Ectodermal cell (in vitro differentiated cells): Measurements from ENCODE around the gene SORCS2.

ENCODE experiments used
- H3K27ac ChIP-seq: 2 replicates; pipeline ENCODE4 v1.7.0; 2013; ENCODE audit warnings: mild to moderate bottlenecking, low read depth, low read length; ENCODE audit not compliant: insufficient read depth, poor library complexity, severe bottlenecking
- H3K27me3 ChIP-seq: 2 replicates; pipeline ENCODE4 v1.7.0; 2013; ENCODE audit warnings: mild to moderate bottlenecking, low read length; ENCODE audit not compliant: insufficient read depth, control insufficient read depth, poor library complexity, severe bottlenecking
- H3K36me3 ChIP-seq: one replicate; pipeline ENCODE4 v1.7.0; 2013; ENCODE audit warnings: low read length; ENCODE audit not compliant: control insufficient read depth, insufficient read depth
- H3K4me1 ChIP-seq: one replicate; pipeline ENCODE4 v1.7.0; 2013; ENCODE audit warnings: low read length; ENCODE audit not compliant: control insufficient read depth, insufficient read depth
- H3K4me3 ChIP-seq: 2 replicates; pipeline ENCODE4 v1.7.0; 2013; ENCODE audit warnings: low read depth, low read length, control low read depth; ENCODE audit not compliant: insufficient read depth
- H3K9me3 ChIP-seq: 2 replicates; pipeline ENCODE4 v1.7.0; 2013; ENCODE audit warnings: mild to moderate bottlenecking, low read length, moderate library complexity; ENCODE audit not compliant: control insufficient read depth
- WGBS, 2 experiments: methylation state at CpG; one replicate each; pipeline ENCODE4 v1.1.7; 2013; ENCODE audit warnings: missing lambda C conversion rate in 2 of 2; 5-methylcytosine and 5-hydroxymethylcytosine counted together

Gene SORCS2

DNA sequence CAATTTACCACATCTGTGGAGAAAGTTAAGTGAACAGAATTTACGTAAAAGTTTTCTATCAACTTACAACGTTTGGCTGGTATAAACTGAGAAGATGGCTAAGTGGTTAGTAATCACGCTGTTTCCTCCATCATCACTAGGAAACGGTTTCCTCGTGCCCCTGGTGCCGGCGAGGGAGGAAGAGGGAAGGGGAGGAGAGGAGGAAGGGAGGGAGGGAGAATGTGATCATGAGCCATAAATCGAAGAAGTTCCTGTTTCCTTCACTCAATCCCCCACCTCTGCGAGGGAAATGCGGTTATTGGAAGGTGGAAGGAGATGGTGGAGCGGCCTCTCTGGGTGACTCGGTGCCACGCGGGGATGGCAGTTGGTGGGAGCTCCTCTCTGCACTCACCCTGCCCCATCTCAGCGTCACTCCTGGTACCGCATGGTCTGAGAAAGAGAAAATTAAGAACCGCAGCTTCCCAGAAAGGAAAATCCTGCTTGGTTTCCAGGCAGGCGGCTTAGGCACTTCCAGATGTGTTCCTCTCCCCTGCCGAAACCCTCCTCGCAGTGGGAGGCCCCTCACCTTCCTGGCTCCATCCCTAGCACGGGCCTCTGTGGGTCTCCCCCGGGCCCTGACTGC is 530.5 kb downstream of the SORCS2 start:
- Histone ChIP-seq H3K9me3 (no peaks in the 10 kb centered on the region), H3K27me3 (peaks cover 19% of the 10 kb centered on the region), H3K36me3 (no peaks in the 10 kb centered on the region), H3K27ac (no peak overlapping the region), H3K4me1 (peaks cover 5% of the 10 kb centered on the region), H3K4me3 (no peak overlapping the region)
- 86% methylated on average over 22 of the region's 22 CpGs for WGBS, 2 experiments

DNA sequence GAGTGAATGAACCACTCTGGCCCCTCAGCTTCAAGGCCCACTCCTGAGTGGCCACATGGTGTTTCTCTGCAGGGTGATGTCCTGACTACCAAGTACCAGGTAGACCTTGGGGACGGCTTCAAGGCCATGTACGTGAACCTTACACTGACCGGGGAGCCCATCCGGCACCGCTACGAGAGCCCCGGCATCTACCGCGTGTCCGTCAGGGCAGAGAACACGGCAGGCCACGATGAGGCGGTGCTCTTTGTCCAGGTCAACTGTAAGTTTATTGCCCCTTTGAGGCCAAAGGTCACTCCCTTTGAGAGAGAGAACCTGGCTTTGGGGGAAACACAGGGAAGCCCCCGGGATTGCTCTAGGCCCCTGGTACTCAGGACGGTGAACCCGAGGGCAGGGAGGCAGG is 531.3 kb downstream of the SORCS2 start:
- Histone ChIP-seq H3K4me3 (no peak overlapping the region), H3K9me3 (no peaks in the 10 kb centered on the region), H3K27ac (no peak overlapping the region), H3K4me1 (no peaks in the 10 kb centered on the region), H3K27me3 (peaks cover 16% of the 10 kb centered on the region), H3K36me3 (no peaks in the 10 kb centered on the region)
- WGBS, 2 experiments, result 96% methylated on average over 16 of the region's 16 CpGs

DNA sequence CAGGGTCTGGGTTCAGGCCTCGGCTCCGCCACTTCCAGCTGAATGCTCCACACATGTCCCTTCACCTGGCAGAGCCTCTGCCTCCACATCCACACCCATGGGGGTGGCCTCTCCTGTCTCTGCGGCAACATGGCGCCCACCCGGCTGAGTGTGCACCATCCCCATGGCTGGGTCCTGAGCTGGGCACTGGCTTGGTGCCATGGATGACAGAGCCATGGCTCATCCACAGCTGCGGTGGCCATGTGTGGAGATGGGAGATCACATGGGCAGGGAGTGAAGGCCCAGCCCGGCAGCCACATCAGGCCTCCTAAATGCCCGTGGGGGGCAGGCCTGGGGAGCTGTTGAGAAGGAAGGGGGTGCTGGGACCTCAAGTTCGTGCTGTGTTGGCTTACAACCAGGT is 533.6 kb downstream of the SORCS2 start:
- Histone ChIP-seq H3K27ac (no peak overlapping the region), H3K4me3 (no peak overlapping the region), H3K4me1 (no peaks in the 10 kb centered on the region), H3K36me3 (no peaks in the 10 kb centered on the region), H3K9me3 (no peaks in the 10 kb centered on the region), H3K27me3 (no peaks in the 10 kb centered on the region)
- WGBS, 2 experiments, result 89 to 91% methylated on average over 9 of the region's 9 CpGs

DNA sequence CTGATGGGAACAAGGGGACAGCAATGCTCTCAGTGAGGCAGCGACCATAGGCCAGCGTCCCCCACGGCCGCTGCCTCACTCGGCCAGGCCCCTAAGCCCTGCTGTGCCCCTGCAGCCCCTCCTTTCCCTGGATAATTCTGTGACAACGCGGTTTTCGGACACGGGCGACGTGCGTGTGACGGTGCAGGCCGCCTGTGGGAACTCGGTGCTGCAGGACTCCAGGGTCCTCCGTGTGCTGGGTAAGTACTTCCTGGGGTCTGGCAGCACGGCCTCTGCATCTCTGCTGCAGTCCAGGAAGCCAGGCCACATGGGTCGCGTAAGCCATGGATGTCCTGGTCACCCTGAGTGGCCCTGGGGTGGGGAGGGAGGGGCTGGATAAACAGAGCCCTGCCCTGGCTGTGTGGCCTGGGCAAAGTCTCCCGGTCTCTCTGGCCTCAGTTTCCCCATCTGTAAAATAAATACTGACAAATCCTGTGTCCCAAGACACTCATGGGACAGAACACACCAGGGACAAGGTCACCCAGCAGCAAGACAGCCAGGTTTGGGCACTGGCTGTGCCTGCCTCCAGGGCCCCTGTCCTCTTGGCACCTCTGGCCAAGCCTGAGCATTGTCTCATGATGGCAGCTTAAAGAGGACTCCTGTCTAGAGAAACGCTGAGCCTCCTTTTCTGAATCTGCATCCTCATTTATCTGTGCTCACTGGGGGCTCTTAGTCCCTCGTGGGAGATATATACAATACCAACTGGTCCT is 534.5 kb downstream of the SORCS2 start:
- H3K4me1 ChIP-seq, result no peaks in the 10 kb centered on the region
- H3K9me3 ChIP-seq, result no peaks in the 10 kb centered on the region
- H3K27ac ChIP-seq, result no peak overlapping the region
- H3K36me3 ChIP-seq, result no peaks in the 10 kb centered on the region
- H3K27me3 ChIP-seq, result no peaks in the 10 kb centered on the region
- 88 to 91% methylated on average over 22 of the region's 22 CpGs for WGBS, 2 experiments
- H3K4me3 ChIP-seq, result no peak overlapping the region

DNA sequence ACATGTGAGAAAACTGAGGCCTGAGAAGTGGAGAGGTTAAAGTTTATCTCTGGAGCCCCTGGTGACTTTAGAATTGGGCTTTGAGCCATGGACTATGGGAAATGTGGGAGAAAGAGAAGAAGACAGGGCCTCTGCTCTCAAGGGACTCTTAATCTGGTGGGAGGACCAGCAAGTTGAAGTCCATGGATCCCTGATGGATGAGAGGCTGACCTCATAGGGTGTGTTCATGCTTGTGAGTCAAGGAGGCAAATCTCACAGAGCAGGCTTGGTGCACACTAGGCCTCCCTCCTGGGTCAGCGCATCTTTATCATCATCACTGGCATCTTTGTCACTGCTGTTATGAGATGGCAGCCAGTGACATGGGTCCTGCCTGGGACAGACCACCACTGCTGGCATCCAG is 535.4 kb downstream of the SORCS2 start:
- H3K27me3 ChIP-seq, result no peaks in the 10 kb centered on the region
- no peak overlapping the region for H3K4me3 ChIP-seq
- H3K36me3 ChIP-seq, result no peaks in the 10 kb centered on the region
- H3K27ac ChIP-seq, result no peak overlapping the region
- H3K4me1 ChIP-seq, result no peaks in the 10 kb centered on the region
- WGBS, 2 experiments, result 97 to 100% methylated on average over 1 of the region's 1 CpG
- H3K9me3 ChIP-seq, result no peaks in the 10 kb centered on the region

DNA sequence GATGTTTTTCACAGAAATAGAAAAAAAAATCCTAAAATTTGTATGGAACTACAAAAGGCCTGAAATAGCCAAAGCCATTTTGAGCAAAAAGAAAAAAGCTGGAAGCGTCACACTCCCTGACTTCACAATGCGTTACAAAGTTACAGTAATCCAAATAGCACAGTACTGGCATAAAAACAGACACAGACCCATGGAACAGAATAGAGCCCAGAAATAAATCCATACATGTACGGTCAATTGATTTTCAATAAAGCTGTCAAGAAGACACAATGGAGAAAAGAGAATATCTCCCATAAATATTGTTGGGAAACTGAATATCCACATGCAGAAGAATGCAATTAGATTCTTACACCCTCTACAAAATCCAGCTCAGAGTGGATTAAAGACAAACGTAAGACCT is 539.1 kb downstream of the SORCS2 start:
- Histone ChIP-seq H3K27ac (no peak overlapping the region), H3K4me1 (no peaks in the 10 kb centered on the region), H3K36me3 (no peaks in the 10 kb centered on the region), H3K9me3 (no peaks in the 10 kb centered on the region), H3K27me3 (no peaks in the 10 kb centered on the region), H3K4me3 (no peak overlapping the region)
- 91 to 93% methylated on average over 4 of the region's 4 CpGs for WGBS, 2 experiments

DNA sequence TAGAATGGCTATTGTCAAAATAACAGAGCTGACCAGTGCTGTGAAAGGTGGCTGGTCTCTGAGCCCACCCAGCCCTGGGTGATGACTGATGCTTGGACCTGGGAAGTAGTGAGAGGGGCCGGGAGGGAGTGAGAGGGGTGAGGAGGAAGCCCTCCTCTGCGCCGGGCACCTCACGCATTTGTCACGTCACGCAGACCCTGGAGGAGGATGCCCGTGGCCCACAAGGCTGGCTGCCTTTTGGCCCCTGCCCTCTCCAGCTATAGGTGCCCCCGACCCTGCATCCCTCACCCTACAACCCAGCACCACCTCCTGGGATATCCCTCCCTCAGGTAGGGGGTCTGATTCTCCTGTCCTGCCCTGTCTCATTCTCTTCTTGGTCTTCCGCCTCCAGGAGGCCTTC is 539.9 kb downstream of the SORCS2 start:
- WGBS, 2 experiments, result 93 to 97% methylated on average over 9 of the region's 9 CpGs
- H3K4me1 ChIP-seq, result no peaks in the 10 kb centered on the region
- H3K36me3 ChIP-seq, result no peaks in the 10 kb centered on the region
- H3K27me3 ChIP-seq, result no peaks in the 10 kb centered on the region
- no peaks in the 10 kb centered on the region for H3K9me3 ChIP-seq
- H3K27ac ChIP-seq, result no peak overlapping the region
- H3K4me3 ChIP-seq, result no peak overlapping the region

DNA sequence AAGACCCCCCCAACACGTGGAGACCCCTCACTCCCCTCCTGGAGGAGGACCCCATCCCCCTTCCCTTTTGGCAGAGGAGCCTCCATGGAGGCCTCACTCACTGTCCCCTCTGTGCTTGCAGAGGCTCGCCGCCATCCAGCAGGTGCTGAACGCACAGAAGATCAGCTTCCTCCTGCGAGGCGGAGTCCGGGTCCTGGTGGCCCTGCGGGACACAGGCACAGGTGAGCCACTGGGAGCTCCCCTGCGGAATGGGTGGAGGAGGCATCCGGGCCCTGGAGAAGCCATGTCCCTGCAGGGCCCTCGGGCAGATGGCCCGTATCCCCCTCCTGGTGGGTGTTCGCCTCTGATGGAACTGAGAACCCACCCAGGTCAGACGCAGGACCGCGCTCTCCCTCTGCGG is 540.9 kb downstream of the SORCS2 start:
- Histone ChIP-seq H3K4me1 (no peaks in the 10 kb centered on the region), H3K4me3 (no peak overlapping the region), H3K9me3 (no peaks in the 10 kb centered on the region), H3K27ac (no peak overlapping the region), H3K27me3 (no peaks in the 10 kb centered on the region), H3K36me3 (no peaks in the 10 kb centered on the region)
- WGBS, 2 experiments, result 90% methylated on average over 17 of the region's 17 CpGs

DNA sequence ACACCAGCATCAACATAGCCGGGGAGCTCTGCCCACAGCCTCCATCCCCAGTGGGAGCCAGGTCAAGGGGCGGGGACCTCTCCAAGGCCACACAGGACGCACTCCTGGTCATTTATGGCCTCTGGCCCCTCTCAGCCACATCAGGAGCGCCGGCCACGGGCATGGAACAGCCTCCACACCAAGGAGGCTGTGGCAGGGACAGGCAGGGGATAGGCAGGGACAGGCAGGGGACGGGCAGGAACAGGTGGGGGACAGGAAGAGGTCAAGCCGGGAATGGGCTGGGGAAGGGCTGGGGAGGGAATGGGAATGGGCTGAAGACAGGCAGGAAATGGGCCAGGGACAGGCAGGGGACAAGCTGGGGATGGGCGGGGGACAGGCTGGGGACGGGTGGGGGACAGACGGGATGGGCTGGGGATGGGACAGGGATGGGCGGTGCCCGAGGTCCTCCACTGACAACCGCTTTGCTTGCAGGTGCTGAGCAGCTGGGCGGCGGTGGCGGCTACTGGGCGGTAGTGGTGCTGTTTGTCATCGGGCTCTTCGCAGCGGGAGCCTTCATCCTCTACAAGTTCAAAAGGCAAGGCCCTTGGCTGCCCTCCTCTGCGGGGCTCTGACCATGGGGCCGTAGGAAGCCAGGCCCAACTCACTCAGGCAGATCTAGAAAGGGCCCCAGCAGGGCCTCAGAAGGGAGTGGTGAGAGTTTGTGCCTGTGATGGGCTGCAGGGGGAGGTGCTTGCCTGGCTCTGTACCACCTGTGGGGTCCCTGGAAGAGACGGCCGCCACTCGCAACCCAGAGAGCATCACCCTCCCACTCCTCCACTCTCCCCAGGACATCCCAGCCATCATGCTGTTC is 541.7 kb downstream of the SORCS2 start:
- Histone ChIP-seq H3K36me3 (no peaks in the 10 kb centered on the region), H3K27me3 (no peaks in the 10 kb centered on the region), H3K4me3 (no peak overlapping the region), H3K9me3 (no peaks in the 10 kb centered on the region), H3K4me1 (no peaks in the 10 kb centered on the region), H3K27ac (no peak overlapping the region)
- 80 to 83% methylated on average over 26 of the region's 26 CpGs for WGBS, 2 experiments

DNA sequence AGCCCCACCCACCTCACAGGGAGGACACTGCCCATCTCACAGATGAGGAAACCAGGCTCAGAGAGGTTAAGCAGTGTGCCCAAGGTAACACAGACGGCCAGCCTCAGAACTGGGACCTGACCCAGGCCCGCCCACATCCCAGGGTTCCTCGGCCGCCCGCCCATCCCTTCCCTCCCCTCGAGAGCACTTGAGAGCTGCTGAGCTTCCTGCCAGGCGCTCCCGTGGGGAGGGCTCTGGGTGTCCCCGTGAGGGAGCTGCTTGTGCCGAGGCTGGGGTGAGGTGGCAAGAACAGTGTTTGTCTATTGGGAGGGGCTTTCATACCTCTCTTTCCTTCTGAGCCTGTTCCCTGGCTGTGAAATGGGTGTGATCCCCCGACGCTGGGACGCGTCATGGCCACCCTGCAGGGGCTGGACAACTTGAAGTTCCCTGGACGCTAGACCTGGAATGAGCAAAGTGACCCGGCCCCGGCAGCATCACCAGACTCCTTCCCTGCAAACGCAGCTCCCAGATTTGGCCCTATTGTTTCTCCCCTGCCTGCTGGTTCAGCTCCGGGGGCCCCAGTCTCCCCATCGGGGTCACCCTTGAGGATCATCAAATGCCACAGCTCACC is 542.4 kb downstream of the SORCS2 start:
- Histone ChIP-seq H3K4me1 (no peaks in the 10 kb centered on the region), H3K36me3 (no peaks in the 10 kb centered on the region), H3K27ac (no peak overlapping the region), H3K4me3 (no peak overlapping the region), H3K9me3 (no peaks in the 10 kb centered on the region), H3K27me3 (no peaks in the 10 kb centered on the region)
- WGBS, 2 experiments, result 89% methylated on average over 20 of the region's 20 CpGs
